ENCODE measurements around the gene DERA. TPM values are rescaled to one million over a fixed set of nuclear protein-coding genes. Genes with fewer than 3 reads are reported as not detected.
"Not testable (repeated sequence)": the region's sequence is repeated elsewhere in the genome, so short reads cannot be mapped to it uniquely, and the experiment has no call there.

DERA gene
- total RNA-seq, 1 donor from 2014 or later = 21.2 TPM

DNA sequence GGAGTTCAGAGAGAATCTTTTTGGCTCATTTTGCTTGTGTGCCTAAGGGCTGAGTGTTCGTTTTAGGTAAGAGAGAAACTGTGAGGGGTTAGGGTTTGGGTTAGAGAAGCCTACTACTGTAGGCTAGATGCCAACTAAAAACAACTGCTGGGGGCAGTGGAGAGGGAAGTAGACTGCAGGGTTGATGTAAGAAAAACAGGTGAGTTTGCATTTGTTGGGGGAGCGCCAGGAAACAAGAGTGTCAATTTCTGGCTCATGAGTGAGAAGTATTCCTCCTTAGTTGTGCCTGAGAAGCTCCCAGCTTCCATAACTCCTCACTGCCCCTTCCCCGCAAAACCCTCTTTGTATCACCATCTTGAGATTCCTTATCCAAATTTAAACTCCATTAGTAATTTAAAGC lies 92.3 kb downstream of the DERA start:
- POLR2A ChIA-PET = no interaction called here
- Mint-ChIP-seq H3K36me3 (ENCODE audit: low read depth) (peaks cover 39% of the 10 kb centered on the region), H3K4me3 (no peak overlapping the region), H3K9me3 (no peaks in the 10 kb centered on the region), H3K27me3 (no peaks in the 10 kb centered on the region), H3K27ac (no peak overlapping the region), H3K4me1 (peaks cover 3% of the 10 kb centered on the region)
- DNase-seq (no peak), ATAC-seq (ENCODE audit: low read depth) (no peak)
- CTCF ChIA-PET = no interaction called here
- intact Hi-C loops (cut with micrococcal nuclease) = no loop called here
- TF ChIP-seq, protein P1, sequence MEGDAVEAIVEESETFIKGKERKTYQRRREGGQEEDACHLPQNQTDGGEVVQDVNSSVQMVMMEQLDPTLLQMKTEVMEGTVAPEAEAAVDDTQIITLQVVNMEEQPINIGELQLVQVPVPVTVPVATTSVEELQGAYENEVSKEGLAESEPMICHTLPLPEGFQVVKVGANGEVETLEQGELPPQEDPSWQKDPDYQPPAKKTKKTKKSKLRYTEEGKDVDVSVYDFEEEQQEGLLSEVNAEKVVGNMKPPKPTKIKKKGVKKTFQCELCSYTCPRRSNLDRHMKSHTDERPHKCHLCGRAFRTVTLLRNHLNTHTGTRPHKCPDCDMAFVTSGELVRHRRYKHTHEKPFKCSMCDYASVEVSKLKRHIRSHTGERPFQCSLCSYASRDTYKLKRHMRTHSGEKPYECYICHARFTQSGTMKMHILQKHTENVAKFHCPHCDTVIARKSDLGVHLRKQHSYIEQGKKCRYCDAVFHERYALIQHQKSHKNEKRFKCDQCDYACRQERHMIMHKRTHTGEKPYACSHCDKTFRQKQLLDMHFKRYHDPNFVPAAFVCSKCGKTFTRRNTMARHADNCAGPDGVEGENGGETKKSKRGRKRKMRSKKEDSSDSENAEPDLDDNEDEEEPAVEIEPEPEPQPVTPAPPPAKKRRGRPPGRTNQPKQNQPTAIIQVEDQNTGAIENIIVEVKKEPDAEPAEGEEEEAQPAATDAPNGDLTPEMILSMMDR (IDR thresholded peaks at IDR 0.05) = no peak

DNA sequence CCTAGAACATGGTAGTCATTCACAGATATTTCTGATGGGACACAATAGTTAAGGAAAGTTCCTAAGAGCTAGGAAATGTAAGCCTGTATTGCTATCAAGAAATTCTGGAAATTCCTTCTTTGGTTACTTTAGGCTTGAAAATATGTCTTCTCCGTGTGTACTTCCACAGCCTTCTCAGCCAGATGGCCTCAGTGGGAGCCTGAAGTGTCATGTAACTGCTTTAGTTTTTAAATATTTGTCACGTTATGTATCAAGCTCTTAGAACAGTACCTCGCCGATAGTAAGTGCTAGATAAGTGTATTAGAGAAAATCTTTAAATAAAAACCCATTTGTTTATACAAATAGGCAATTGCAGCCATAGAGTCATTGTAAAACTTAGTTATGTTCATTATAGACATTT lies 95.6 kb downstream of the DERA start:
- TF ChIP-seq, protein P1 (IDR thresholded peaks at IDR 0.05) = no peak
- peaks cover 3% of the 10 kb centered on the region for H3K4me1 Mint-ChIP-seq
- ChIA-PET CTCF (no interaction called here), POLR2A (no interaction called here)
- no peaks in the 10 kb centered on the region for H3K27me3 Mint-ChIP-seq
- peaks cover 52% of the 10 kb centered on the region for H3K36me3 Mint-ChIP-seq (ENCODE audit: low read depth)
- peaks cover 2% of the 10 kb centered on the region for H3K9me3 Mint-ChIP-seq
- intact Hi-C loops (cut with micrococcal nuclease) = no loop called here
- ATAC-seq (ENCODE audit: low read depth) (no peak), DNase-seq (no peak)
- no peak overlapping the region for H3K4me3 Mint-ChIP-seq
- H3K27ac Mint-ChIP-seq = no peak overlapping the region

DNA sequence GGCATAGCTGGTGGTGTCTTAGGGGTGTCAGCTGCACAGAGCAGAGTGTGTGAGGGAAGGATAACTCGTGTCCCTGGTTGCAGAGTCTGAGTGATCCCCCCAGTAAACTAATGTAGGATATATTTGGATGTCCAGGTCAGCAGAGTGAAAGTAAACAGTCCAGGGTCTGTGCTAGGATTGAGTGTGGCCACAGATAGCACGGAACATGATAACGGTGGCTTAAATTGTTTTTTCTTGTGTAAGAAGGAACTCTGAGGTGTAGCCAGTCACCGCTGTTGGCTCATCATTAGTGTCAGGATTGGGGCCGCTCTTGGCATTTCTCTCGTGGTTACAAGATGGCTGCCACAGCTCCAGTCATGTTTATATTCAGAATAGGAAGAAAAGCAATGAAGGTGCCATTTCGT lies 97.3 kb downstream of the DERA start:
- TF ChIP-seq, protein P1 (IDR thresholded peaks at IDR 0.05) = no peak
- no peak overlapping the region for H3K4me3 Mint-ChIP-seq
- ChIA-PET POLR2A (no interaction called here), CTCF (interaction anchor here (0.7 kb wide), 1 partner anchor 42 kb away, joined by 3 read pairs; no protein-coding TSS in a partner anchor)
- peaks cover 3% of the 10 kb centered on the region for H3K4me1 Mint-ChIP-seq
- no peaks in the 10 kb centered on the region for H3K27me3 Mint-ChIP-seq
- ATAC-seq (ENCODE audit: low read depth) = no peak
- H3K36me3 Mint-ChIP-seq (ENCODE audit: low read depth) = peaks cover 64% of the 10 kb centered on the region
- no peak overlapping the region for H3K27ac Mint-ChIP-seq
- DNase-seq = no peak
- intact Hi-C loops (cut with micrococcal nuclease) = no loop called here
- peaks cover 12% of the 10 kb centered on the region for H3K9me3 Mint-ChIP-seq

DNA sequence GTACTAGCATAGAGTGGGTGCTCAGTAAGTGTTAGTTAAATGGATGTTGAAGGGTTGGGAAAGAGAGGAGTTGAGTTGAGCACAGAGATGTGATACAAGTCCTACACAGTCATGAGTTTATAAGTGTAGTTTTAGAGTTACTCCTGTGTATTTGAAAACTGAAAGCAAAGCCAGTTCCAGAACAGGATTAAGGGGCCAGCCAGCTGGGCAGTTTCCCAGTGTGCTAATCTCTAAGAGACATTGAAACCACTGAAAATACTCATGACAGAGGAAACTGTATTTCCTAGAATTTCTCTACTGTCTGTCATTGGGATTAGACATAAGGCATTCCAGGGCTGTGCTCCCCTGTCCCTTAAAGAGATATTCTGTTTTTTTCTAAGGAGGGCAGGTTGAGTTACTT lies 101.0 kb downstream of the DERA start:
- no peak overlapping the region for H3K4me3 Mint-ChIP-seq
- POLR2A ChIA-PET = no interaction called here
- peaks cover 29% of the 10 kb centered on the region for H3K9me3 Mint-ChIP-seq

DNA sequence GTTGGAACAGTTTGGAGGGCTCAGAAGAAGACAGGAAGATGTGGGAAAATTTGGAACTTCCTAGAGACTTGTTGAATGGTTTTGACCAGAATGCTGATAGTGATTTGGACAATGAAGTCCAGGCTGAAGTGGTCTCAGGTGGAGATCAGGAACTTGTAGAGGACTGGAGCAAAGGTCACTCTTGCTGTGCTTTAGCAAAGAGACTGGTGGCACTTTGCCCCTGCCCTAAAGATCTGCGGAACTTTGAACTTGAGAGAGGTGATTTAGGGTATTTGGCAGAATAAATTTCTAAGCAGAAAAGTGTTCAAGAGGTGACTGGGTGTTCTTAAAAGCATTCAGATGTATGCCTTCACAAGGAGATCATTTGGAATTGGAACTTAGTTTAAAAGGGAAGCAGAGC lies 102.6 kb downstream of the DERA start:
- H3K4me1 Mint-ChIP-seq; POLR2A ChIA-PET; H3K27me3 Mint-ChIP-seq; H3K27ac Mint-ChIP-seq; intact Hi-C loops (cut with micrococcal nuclease); H3K4me3 Mint-ChIP-seq; ATAC-seq (ENCODE audit: low read depth); CTCF ChIA-PET; DNase-seq: not testable (repeated sequence)
- H3K9me3 Mint-ChIP-seq = peaks cover 29% of the 10 kb centered on the region
- H3K36me3 Mint-ChIP-seq (ENCODE audit: low read depth) = peaks cover 68% of the 10 kb centered on the region

More for the DNA sequence above, 101.0 kb downstream of the DERA start:
- peaks cover 75% of the 10 kb centered on the region for H3K36me3 Mint-ChIP-seq (ENCODE audit: low read depth)
- no peak for ATAC-seq (ENCODE audit: low read depth)
- no peak overlapping the region for H3K27ac Mint-ChIP-seq
- H3K27me3 Mint-ChIP-seq = no peaks in the 10 kb centered on the region
- DNase-seq = no peak
- TF ChIP-seq, protein P1 (IDR thresholded peaks at IDR 0.05) = no peak
- no peaks in the 10 kb centered on the region for H3K4me1 Mint-ChIP-seq
- CTCF ChIA-PET = no interaction called here
- intact Hi-C loops (cut with micrococcal nuclease) = no loop called here

DNA sequence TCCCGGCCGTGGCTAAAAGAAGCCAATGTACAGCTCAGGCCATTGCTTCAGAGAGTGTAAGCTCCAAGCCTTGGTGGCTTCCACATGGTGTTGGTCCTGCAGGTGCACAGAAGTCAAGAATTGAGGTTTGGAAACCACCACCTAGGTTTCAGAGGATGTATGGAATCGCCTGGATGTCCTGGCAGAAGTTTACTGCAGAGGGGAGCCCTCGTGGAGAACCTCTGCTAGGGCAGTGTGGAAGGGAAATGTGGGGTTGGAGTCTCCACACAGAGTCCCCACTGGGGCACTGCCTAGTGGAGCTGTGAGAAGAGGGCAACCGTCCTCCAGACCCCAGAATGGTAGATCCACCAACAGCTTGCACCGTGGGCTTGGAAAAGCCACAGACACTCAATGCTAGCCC lies 103.3 kb downstream of the DERA start:
- ATAC-seq (ENCODE audit: low read depth); intact Hi-C loops (cut with micrococcal nuclease); DNase-seq; POLR2A ChIA-PET; CTCF ChIA-PET; H3K4me1 Mint-ChIP-seq; H3K27ac Mint-ChIP-seq; H3K4me3 Mint-ChIP-seq; H3K27me3 Mint-ChIP-seq: not testable (repeated sequence)
- Mint-ChIP-seq H3K36me3 (ENCODE audit: low read depth) (peaks cover 70% of the 10 kb centered on the region), H3K9me3 (peaks cover 29% of the 10 kb centered on the region)
